PFSK-1 (cell line): ENCODE results near the gene CCM2L.

Experiments
- FOXP2 ChIP-seq: optimal IDR thresholded peaks from 2 replicates; pipeline ENCODE3; 2011; ENCODE audit warnings: borderline replicate concordance, control low read depth, inconsistent platforms; ENCODE audit not compliant: insufficient read depth; ENCODE audit errors: extremely low read length, extremely low read depth
- POLR2AphosphoS5 ChIP-seq: IDR thresholded peaks from 2 replicates; pipeline ENCODE4 v1.6.1; 2012; ENCODE audit warnings: low read depth, mild to moderate bottlenecking, control low read depth, low read length, moderate library complexity
- SIN3A ChIP-seq: IDR thresholded peaks from 2 replicates; pipeline ENCODE4 v1.6.1; 2012; ENCODE audit warnings: mild to moderate bottlenecking, low read length, moderate library complexity, borderline replicate concordance; ENCODE audit not compliant: insufficient read depth
- TAF1 ChIP-seq: IDR thresholded peaks from 2 replicates; pipeline ENCODE4 v1.6.1; 2012; ENCODE audit warnings: low read length, control low read depth, borderline replicate concordance; ENCODE audit not compliant: insufficient read depth
- TF ChIP-seq, protein P1 (sequence below), 2 experiments: IDR thresholded peaks; 2 replicates each; pipeline versions ENCODE4 v1.6.1 to v1.8.0; 2011 to 2012; ENCODE audit warnings: low read depth in 2 of 2, low read length in 2 of 2, control low read depth in 1 of 2, inconsistent platforms in 1 of 2, mild to moderate bottlenecking in 1 of 2, moderate library complexity in 1 of 2; ENCODE audit not compliant: insufficient read depth in 1 of 2

CCM2L gene

DNA sequence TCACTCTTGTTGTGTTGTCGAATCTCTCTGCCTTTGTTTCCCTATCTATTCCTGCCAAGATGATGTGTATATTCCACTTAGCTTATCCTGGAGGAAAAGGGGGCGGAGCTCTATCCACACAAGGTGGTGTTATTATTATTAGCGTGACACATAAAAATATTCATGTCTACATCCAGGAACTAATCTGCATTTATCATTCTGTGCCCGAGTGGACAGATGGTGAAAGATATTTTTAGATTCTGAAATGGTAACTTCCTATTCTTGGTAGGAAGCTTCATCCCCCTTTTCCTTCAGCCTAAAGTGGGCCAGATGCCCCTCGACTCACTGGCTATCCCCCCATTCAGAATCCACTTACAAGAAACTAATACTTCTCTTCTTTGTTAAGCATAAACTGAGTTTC is 40.2 kb upstream of the CCM2L start:
- TF ChIP-seq POLR2AphosphoS5 (no peak), TAF1 (no peak), FOXP2 (no peak), SIN3A (no peak)
- TF ChIP-seq, protein P1, sequence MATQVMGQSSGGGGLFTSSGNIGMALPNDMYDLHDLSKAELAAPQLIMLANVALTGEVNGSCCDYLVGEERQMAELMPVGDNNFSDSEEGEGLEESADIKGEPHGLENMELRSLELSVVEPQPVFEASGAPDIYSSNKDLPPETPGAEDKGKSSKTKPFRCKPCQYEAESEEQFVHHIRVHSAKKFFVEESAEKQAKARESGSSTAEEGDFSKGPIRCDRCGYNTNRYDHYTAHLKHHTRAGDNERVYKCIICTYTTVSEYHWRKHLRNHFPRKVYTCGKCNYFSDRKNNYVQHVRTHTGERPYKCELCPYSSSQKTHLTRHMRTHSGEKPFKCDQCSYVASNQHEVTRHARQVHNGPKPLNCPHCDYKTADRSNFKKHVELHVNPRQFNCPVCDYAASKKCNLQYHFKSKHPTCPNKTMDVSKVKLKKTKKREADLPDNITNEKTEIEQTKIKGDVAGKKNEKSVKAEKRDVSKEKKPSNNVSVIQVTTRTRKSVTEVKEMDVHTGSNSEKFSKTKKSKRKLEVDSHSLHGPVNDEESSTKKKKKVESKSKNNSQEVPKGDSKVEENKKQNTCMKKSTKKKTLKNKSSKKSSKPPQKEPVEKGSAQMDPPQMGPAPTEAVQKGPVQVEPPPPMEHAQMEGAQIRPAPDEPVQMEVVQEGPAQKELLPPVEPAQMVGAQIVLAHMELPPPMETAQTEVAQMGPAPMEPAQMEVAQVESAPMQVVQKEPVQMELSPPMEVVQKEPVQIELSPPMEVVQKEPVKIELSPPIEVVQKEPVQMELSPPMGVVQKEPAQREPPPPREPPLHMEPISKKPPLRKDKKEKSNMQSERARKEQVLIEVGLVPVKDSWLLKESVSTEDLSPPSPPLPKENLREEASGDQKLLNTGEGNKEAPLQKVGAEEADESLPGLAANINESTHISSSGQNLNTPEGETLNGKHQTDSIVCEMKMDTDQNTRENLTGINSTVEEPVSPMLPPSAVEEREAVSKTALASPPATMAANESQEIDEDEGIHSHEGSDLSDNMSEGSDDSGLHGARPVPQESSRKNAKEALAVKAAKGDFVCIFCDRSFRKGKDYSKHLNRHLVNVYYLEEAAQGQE (IDR thresholded peaks at IDR 0.05; ENCODE audit: insufficient read depth in 1 of 2, low read depth in 2 of 2, low read length in 2 of 2): no peak; a peak in 1 of 4 replicates

DNA sequence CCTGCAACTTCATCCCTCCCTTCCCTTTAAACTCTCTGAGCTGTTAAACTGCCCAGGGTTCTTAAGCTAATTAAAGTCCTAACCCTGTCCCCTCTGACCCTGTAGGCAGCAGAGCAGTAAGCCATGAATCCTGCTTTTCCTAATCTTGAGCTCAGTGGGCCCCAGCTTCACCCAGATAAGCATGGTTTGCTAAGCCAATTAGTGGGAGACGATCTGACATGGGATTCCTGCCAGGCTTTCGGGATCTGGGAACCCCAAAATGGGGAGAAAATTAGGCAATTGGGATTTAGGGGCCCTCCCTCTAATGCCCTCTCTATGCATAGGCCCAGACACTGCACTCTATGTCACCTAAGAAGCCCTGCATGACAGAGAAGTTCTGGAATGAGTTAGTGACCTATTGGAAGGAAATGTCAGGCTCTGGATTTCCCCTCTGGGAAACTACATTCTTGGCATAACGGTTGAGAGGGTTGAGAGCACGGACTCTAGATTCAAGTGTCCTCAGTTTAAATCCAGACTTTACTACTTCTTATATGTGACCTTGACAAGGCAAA is 37.7 kb upstream of the CCM2L start:
- TF ChIP-seq, protein P1 (IDR thresholded peaks at IDR 0.05; ENCODE audit: insufficient read depth in 1 of 2, low read depth in 2 of 2, low read length in 2 of 2): no peak
- no peak for TF ChIP-seq FOXP2
- no peak for TF ChIP-seq POLR2AphosphoS5
- TF ChIP-seq TAF1: no peak
- TF ChIP-seq SIN3A: no peak

DNA sequence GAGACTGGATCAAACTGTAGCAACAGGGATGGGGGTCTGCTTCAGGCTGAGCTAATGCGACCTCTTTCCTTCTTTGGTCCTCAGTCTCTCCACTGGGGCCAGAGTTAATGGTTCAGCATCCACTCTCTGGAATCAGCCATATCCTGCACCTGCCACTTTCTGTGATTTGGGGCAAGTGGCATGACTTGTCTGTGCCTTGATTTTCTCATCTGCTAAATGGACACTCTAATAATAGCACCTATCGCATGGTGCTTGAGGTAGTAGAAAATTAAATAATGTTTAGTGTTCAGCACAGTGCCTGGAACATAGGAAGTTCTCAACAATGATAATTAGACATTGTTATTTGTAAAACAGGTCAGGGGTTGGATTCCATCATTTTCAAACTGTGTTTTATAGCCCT is 35.9 kb upstream of the CCM2L start:
- TF ChIP-seq FOXP2: no peak
- TF ChIP-seq SIN3A: no peak
- TF ChIP-seq, protein P1 (IDR thresholded peaks at IDR 0.05; ENCODE audit: insufficient read depth in 1 of 2, low read depth in 2 of 2, low read length in 2 of 2): no peak
- TF ChIP-seq TAF1: no peak
- TF ChIP-seq POLR2AphosphoS5: no peak

DNA sequence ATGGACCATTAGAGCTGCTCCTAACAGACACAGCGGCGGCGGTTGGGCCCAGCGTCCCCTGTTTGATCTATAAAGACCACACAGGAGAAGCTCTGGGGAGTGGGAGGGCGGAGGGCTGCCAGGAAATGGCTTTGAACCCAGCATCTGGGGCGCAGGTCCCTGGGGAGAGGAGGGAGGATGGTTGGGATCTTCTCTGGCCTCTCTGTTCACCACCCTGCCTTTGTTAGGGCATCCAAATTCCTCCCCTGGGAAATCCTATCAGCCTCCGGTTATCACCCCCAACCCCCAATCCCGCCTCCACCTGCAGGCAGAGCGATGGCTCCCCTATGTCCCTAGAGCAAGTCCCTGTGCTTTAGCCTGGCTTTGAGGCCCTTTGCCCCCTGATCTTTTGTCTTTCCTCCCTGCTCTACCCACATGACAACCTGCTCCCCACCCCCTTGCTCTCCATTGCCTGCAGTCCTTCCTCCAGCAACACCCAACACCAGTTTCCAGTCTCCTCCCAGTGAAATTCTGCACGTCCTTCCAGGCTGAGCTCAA is 35.2 kb upstream of the CCM2L start:
- TF ChIP-seq, protein P1 (IDR thresholded peaks at IDR 0.05; ENCODE audit: insufficient read depth in 1 of 2, low read depth in 2 of 2, low read length in 2 of 2): no peak
- TF ChIP-seq TAF1 (no peak), FOXP2 (no peak), POLR2AphosphoS5 (no peak)

DNA sequence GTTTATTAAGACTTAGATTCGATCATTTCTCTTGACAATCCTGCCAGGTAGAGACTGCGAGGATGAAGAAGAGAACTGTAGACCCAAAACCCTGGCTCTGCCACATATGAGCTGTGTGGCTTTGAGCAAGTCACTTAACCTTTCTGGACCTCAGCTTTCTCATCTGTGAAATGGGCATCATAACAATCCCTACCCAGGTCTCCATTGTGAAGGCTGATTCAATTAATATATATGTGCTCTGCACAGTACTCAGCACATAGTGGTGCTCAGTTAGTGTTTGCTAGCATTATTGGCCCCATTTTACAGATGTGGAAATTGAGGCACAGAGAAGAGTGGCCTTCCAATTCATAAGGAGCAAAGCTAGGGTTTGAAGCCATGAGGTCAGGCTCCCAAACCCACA is 34.4 kb upstream of the CCM2L start:
- TF ChIP-seq SIN3A: no peak
- TF ChIP-seq, protein P1 (IDR thresholded peaks at IDR 0.05; ENCODE audit: insufficient read depth in 1 of 2, low read depth in 2 of 2, low read length in 2 of 2): no peak
- TF ChIP-seq TAF1: no peak
- TF ChIP-seq FOXP2: no peak
- TF ChIP-seq POLR2AphosphoS5: no peak
